ENCODE data around the gene HEATR5A. TPM values are rescaled to one million over a fixed set of nuclear protein-coding genes. Genes with fewer than 3 reads are reported as not detected.
"Not testable (repeated sequence)": the region's sequence is repeated elsewhere in the genome, so short reads cannot be mapped to it uniquely, and the experiment has no call there.

HEATR5A gene
- total RNA-seq, 1 donor from 2014 or later, result 56.2 TPM

DNA sequence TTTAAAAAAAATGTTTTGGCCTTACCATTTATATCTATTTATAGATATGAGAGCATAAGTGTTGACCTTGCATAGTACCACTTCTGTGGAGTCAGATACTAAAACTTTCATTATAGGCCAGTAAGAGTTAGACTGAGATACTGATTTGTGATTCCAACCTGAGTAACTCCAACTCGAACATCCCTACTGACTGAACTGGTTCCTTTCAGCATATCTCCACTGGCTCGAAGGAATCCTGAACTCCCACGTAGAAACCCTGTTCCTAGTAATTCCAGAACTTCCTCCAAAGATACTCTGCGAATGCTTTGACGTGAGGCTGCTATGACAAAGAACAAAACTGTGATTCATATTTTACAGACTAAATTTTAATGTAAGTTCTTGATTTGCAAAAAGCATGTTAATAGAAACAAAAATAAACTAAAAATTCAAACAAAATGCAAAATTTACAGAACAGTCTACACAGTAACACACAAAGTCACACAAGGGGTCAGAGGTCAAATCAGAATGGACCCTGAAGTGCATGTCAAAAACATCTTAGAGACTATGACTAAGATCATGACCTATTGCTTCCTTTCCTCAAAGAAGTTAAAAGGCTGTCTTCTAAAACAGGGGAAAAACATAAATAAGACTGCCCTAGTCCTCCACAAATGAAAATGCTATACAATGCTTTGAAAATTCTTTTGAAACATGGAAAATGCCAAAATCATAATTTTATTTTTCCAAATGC, 31.5 kb downstream of the HEATR5A start:
- DNase-seq (ENCODE audit: extremely low spot score, unreplicated experiment), result no peak
- no peak for TF ChIP-seq CTCF (IDR thresholded peaks at IDR 0.05)
- H3K27me3 Mint-ChIP-seq (ENCODE audit: unreplicated experiment), result no peaks in the 10 kb centered on the region
- H3K4me3 Mint-ChIP-seq (ENCODE audit: unreplicated experiment), result no peak overlapping the region
- peaks cover 31% of the 10 kb centered on the region for H3K36me3 Mint-ChIP-seq (ENCODE audit: unreplicated experiment)
- H3K9me3 Mint-ChIP-seq (ENCODE audit: unreplicated experiment), result no peaks in the 10 kb centered on the region
- H3K4me1 Mint-ChIP-seq (ENCODE audit: unreplicated experiment), result no peaks in the 10 kb centered on the region
- no peak overlapping the region for H3K27ac Mint-ChIP-seq (ENCODE audit: unreplicated experiment)

DNA sequence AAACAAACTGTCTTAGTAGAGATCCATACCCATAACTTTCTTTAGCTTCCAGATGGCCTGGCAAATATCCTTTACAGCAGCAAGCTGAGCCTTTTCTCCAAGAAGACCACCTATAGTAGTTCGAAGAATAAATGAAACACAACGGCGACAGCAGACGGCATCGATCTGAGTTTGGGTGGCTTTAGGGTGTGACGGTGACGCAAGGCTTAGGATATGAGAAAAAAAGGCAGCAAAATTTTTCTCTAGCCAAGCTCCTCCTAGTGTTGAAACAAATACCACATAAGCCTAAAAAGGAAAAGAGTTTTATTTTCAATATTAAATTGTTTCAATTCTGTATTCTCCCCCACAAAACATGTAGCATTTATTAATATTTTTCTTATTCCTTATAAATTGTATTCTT, 33.3 kb downstream of the HEATR5A start:
- Mint-ChIP-seq H3K27me3 (ENCODE audit: unreplicated experiment) (no peaks in the 10 kb centered on the region), H3K4me3 (ENCODE audit: unreplicated experiment) (no peak overlapping the region), H3K4me1 (ENCODE audit: unreplicated experiment) (no peaks in the 10 kb centered on the region), H3K9me3 (ENCODE audit: unreplicated experiment) (no peaks in the 10 kb centered on the region), H3K27ac (ENCODE audit: unreplicated experiment) (no peak overlapping the region), H3K36me3 (ENCODE audit: unreplicated experiment) (peaks cover 30% of the 10 kb centered on the region)
- DNase-seq (ENCODE audit: extremely low spot score, unreplicated experiment), result no peak
- no peak for TF ChIP-seq CTCF (IDR thresholded peaks at IDR 0.05)

DNA sequence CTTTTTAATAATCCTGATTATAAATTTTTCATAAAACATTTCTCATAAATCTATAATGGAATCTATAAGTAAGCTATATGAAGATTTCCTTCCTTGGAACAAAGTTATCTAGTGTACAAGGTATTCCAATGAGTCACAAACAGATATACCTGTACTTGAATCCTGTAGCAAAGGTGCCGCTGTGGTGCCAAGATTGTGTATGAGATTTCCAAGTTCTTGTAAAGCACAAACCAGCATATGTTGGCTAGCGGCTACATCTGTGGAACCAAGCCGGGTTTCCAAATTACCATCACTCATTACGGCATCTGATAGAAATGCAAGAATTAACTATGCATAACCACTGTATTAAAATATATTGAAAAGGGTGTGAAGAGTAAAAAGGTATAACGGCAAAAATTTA, 34.1 kb downstream of the HEATR5A start:
- H3K27me3 Mint-ChIP-seq (ENCODE audit: unreplicated experiment), result no peaks in the 10 kb centered on the region
- H3K27ac Mint-ChIP-seq (ENCODE audit: unreplicated experiment), result no peak overlapping the region
- H3K9me3 Mint-ChIP-seq (ENCODE audit: unreplicated experiment), result no peaks in the 10 kb centered on the region
- TF ChIP-seq CTCF (IDR thresholded peaks at IDR 0.05), result no peak
- DNase-seq (ENCODE audit: extremely low spot score, unreplicated experiment), result no peak
- H3K36me3 Mint-ChIP-seq (ENCODE audit: unreplicated experiment), result peaks cover 36% of the 10 kb centered on the region
- no peak overlapping the region for H3K4me3 Mint-ChIP-seq (ENCODE audit: unreplicated experiment)
- H3K4me1 Mint-ChIP-seq (ENCODE audit: unreplicated experiment), result no peaks in the 10 kb centered on the region

- DNase-seq (ENCODE audit: extremely low spot score, unreplicated experiment), result no peak
- no peaks in the 10 kb centered on the region for H3K27me3 Mint-ChIP-seq (ENCODE audit: unreplicated experiment)
- H3K4me3 Mint-ChIP-seq (ENCODE audit: unreplicated experiment), result no peak overlapping the region
- no peak for TF ChIP-seq CTCF (IDR thresholded peaks at IDR 0.05)
- H3K36me3 Mint-ChIP-seq (ENCODE audit: unreplicated experiment), result peaks cover 40% of the 10 kb centered on the region
- H3K9me3 Mint-ChIP-seq (ENCODE audit: unreplicated experiment), result no peaks in the 10 kb centered on the region
- no peak overlapping the region for H3K27ac Mint-ChIP-seq (ENCODE audit: unreplicated experiment)
- H3K4me1 Mint-ChIP-seq (ENCODE audit: unreplicated experiment), result no peaks in the 10 kb centered on the region
Measured at GRCh38 chr14:31382221-31382620, 38.1 kb downstream of the HEATR5A start.

GRCh38 chr14:31380106-31380505, 40.2 kb downstream of the HEATR5A start:
- Mint-ChIP-seq H3K27me3 (ENCODE audit: unreplicated experiment) (no peaks in the 10 kb centered on the region), H3K27ac (ENCODE audit: unreplicated experiment) (no peak overlapping the region), H3K9me3 (ENCODE audit: unreplicated experiment) (no peaks in the 10 kb centered on the region), H3K36me3 (ENCODE audit: unreplicated experiment) (peaks cover 38% of the 10 kb centered on the region), H3K4me3 (ENCODE audit: unreplicated experiment) (no peak overlapping the region), H3K4me1 (ENCODE audit: unreplicated experiment) (no peaks in the 10 kb centered on the region)
- no peak for DNase-seq (ENCODE audit: extremely low spot score, unreplicated experiment)
- no peak for TF ChIP-seq CTCF (IDR thresholded peaks at IDR 0.05)

- H3K4me3 Mint-ChIP-seq (ENCODE audit: unreplicated experiment); H3K9me3 Mint-ChIP-seq (ENCODE audit: unreplicated experiment); H3K27ac Mint-ChIP-seq (ENCODE audit: unreplicated experiment); H3K27me3 Mint-ChIP-seq (ENCODE audit: unreplicated experiment); H3K4me1 Mint-ChIP-seq (ENCODE audit: unreplicated experiment); DNase-seq (ENCODE audit: extremely low spot score, unreplicated experiment): not testable (repeated sequence)
- peaks cover 42% of the 10 kb centered on the region for H3K36me3 Mint-ChIP-seq (ENCODE audit: unreplicated experiment)
Measured at GRCh38 chr14:31379125-31379947, 41.0 kb downstream of the HEATR5A start.

Measured in osteocyte (in vitro differentiated cells).